ENCODE results near the gene SPSB1.

Gene SPSB1

GRCh38 chr1:9263984-9264872 lies 28.5 kb upstream of the SPSB1 start:
- Histone ChIP-seq H3K27me3 (ENCODE audit: insufficient read depth, low read length) (no peaks in the 10 kb centered on the region), H3K4me3 (ENCODE audit: low read length) (no peak overlapping the region), H3K9me3 (ENCODE audit: low read length) (no peaks in the 10 kb centered on the region), H2AFZ (ENCODE audit: low read depth, low read length) (no peak overlapping the region), H3K36me3 (ENCODE audit: insufficient read depth, low read length) (peaks cover 24% of the 10 kb centered on the region), H3K4me1 (ENCODE audit: insufficient read depth, low read length) (no peaks in the 10 kb centered on the region)

- Histone ChIP-seq H3K4me3 (ENCODE audit: low read length) (no peak overlapping the region), H3K36me3 (ENCODE audit: insufficient read depth, low read length) (peaks cover 24% of the 10 kb centered on the region), H3K27me3 (ENCODE audit: insufficient read depth, low read length) (no peaks in the 10 kb centered on the region), H3K9me3 (ENCODE audit: low read length) (no peaks in the 10 kb centered on the region), H2AFZ (ENCODE audit: low read depth, low read length) (no peak overlapping the region), H3K4me1 (ENCODE audit: insufficient read depth, low read length) (no peaks in the 10 kb centered on the region)
Measured at GRCh38 chr1:9265037-9265436, 27.7 kb upstream of the SPSB1 start.

- no peak overlapping the region for H2AFZ ChIP-seq (ENCODE audit: low read depth, low read length)
- H3K36me3 ChIP-seq (ENCODE audit: insufficient read depth, low read length) = peaks cover 24% of the 10 kb centered on the region
- H3K27me3 ChIP-seq (ENCODE audit: insufficient read depth, low read length) = no peaks in the 10 kb centered on the region
- H3K4me1 ChIP-seq (ENCODE audit: insufficient read depth, low read length) = no peaks in the 10 kb centered on the region
- no peaks in the 10 kb centered on the region for H3K9me3 ChIP-seq (ENCODE audit: low read length)
- no peak overlapping the region for H3K4me3 ChIP-seq (ENCODE audit: low read length)
Measured at GRCh38 chr1:9265968-9266367, 26.7 kb upstream of the SPSB1 start.

GRCh38 chr1:9267352-9267686 lies 25.4 kb upstream of the SPSB1 start:
- Histone ChIP-seq H3K9me3 (ENCODE audit: low read length) (no peaks in the 10 kb centered on the region), H3K36me3 (ENCODE audit: insufficient read depth, low read length) (peaks cover 16% of the 10 kb centered on the region), H3K27me3 (ENCODE audit: insufficient read depth, low read length) (no peaks in the 10 kb centered on the region), H2AFZ (ENCODE audit: low read depth, low read length) (no peak overlapping the region), H3K4me3 (ENCODE audit: low read length) (no peak overlapping the region), H3K4me1 (ENCODE audit: insufficient read depth, low read length) (no peaks in the 10 kb centered on the region)

GRCh38 chr1:9267827-9268581 lies 24.7 kb upstream of the SPSB1 start:
- H3K4me1 ChIP-seq (ENCODE audit: insufficient read depth, low read length) = no peaks in the 10 kb centered on the region
- H3K9me3 ChIP-seq (ENCODE audit: low read length) = no peaks in the 10 kb centered on the region
- no peak overlapping the region for H3K4me3 ChIP-seq (ENCODE audit: low read length)
- no peak overlapping the region for H2AFZ ChIP-seq (ENCODE audit: low read depth, low read length)
- H3K27me3 ChIP-seq (ENCODE audit: insufficient read depth, low read length) = no peaks in the 10 kb centered on the region
- peaks cover 11% of the 10 kb centered on the region for H3K36me3 ChIP-seq (ENCODE audit: insufficient read depth, low read length)

GRCh38 chr1:9269078-9269501 lies 23.6 kb upstream of the SPSB1 start:
- peaks cover 8% of the 10 kb centered on the region for H3K36me3 ChIP-seq (ENCODE audit: insufficient read depth, low read length)
- H3K4me1 ChIP-seq (ENCODE audit: insufficient read depth, low read length) = no peaks in the 10 kb centered on the region
- H2AFZ ChIP-seq (ENCODE audit: low read depth, low read length) = no peak overlapping the region
- H3K27me3 ChIP-seq (ENCODE audit: insufficient read depth, low read length) = no peaks in the 10 kb centered on the region
- no peaks in the 10 kb centered on the region for H3K9me3 ChIP-seq (ENCODE audit: low read length)
- no peak overlapping the region for H3K4me3 ChIP-seq (ENCODE audit: low read length)

- Histone ChIP-seq H3K4me1 (ENCODE audit: insufficient read depth, low read length) (no peaks in the 10 kb centered on the region), H3K27me3 (ENCODE audit: insufficient read depth, low read length) (no peaks in the 10 kb centered on the region), H2AFZ (ENCODE audit: low read depth, low read length) (no peak overlapping the region)
Measured at GRCh38 chr1:9269721-9270120, 23.0 kb upstream of the SPSB1 start.

GRCh38 chr1:9270290-9270883 lies 22.3 kb upstream of the SPSB1 start:
- no peaks in the 10 kb centered on the region for H3K27me3 ChIP-seq (ENCODE audit: insufficient read depth, low read length)
- no peak overlapping the region for H2AFZ ChIP-seq (ENCODE audit: low read depth, low read length)
- no peaks in the 10 kb centered on the region for H3K9me3 ChIP-seq (ENCODE audit: low read length)
- no peaks in the 10 kb centered on the region for H3K36me3 ChIP-seq (ENCODE audit: insufficient read depth, low read length)
- no peak overlapping the region for H3K4me3 ChIP-seq (ENCODE audit: low read length)
- no peaks in the 10 kb centered on the region for H3K4me1 ChIP-seq (ENCODE audit: insufficient read depth, low read length)

More at GRCh38 chr1:9269721-9270120, 23.0 kb upstream of the SPSB1 start:
- Histone ChIP-seq H3K4me3 (ENCODE audit: low read length) (no peak overlapping the region), H3K9me3 (ENCODE audit: low read length) (no peaks in the 10 kb centered on the region), H3K36me3 (ENCODE audit: insufficient read depth, low read length) (peaks cover 3% of the 10 kb centered on the region)

GRCh38 chr1:9271283-9271682 lies 21.4 kb upstream of the SPSB1 start:
- H3K27me3 ChIP-seq (ENCODE audit: insufficient read depth, low read length) = no peaks in the 10 kb centered on the region
- no peaks in the 10 kb centered on the region for H3K9me3 ChIP-seq (ENCODE audit: low read length)
- no peaks in the 10 kb centered on the region for H3K4me1 ChIP-seq (ENCODE audit: insufficient read depth, low read length)
- H2AFZ ChIP-seq (ENCODE audit: low read depth, low read length) = no peak overlapping the region
- no peak overlapping the region for H3K4me3 ChIP-seq (ENCODE audit: low read length)
- H3K36me3 ChIP-seq (ENCODE audit: insufficient read depth, low read length) = no peaks in the 10 kb centered on the region

GRCh38 chr1:9271861-9272595 lies 20.7 kb upstream of the SPSB1 start:
- Histone ChIP-seq H3K27me3 (ENCODE audit: insufficient read depth, low read length) (no peaks in the 10 kb centered on the region), H3K36me3 (ENCODE audit: insufficient read depth, low read length) (no peaks in the 10 kb centered on the region), H3K4me3 (ENCODE audit: low read length) (no peak overlapping the region), H3K4me1 (ENCODE audit: insufficient read depth, low read length) (no peaks in the 10 kb centered on the region), H3K9me3 (ENCODE audit: low read length) (no peaks in the 10 kb centered on the region), H2AFZ (ENCODE audit: low read depth, low read length) (no peak overlapping the region)

- no peak overlapping the region for H3K4me3 ChIP-seq (ENCODE audit: low read length)
- no peaks in the 10 kb centered on the region for H3K4me1 ChIP-seq (ENCODE audit: insufficient read depth, low read length)
- H3K36me3 ChIP-seq (ENCODE audit: insufficient read depth, low read length) = no peaks in the 10 kb centered on the region
- H3K27me3 ChIP-seq (ENCODE audit: insufficient read depth, low read length) = no peaks in the 10 kb centered on the region
- no peaks in the 10 kb centered on the region for H3K9me3 ChIP-seq (ENCODE audit: low read length)
- H2AFZ ChIP-seq (ENCODE audit: low read depth, low read length) = no peak overlapping the region
Measured at GRCh38 chr1:9273177-9273576, 19.5 kb upstream of the SPSB1 start.

GRCh38 chr1:9275161-9275560 lies 17.5 kb upstream of the SPSB1 start:
- no peaks in the 10 kb centered on the region for H3K27me3 ChIP-seq (ENCODE audit: insufficient read depth, low read length)
- no peak overlapping the region for H3K4me3 ChIP-seq (ENCODE audit: low read length)
- H2AFZ ChIP-seq (ENCODE audit: low read depth, low read length) = no peak overlapping the region
- no peaks in the 10 kb centered on the region for H3K9me3 ChIP-seq (ENCODE audit: low read length)
- no peaks in the 10 kb centered on the region for H3K36me3 ChIP-seq (ENCODE audit: insufficient read depth, low read length)
- no peaks in the 10 kb centered on the region for H3K4me1 ChIP-seq (ENCODE audit: insufficient read depth, low read length)
